Activated CD8-positive, alpha-beta memory T cell treated with anti-CD3 and anti-CD28 coated beads for 48 hours (primary cell): Measurements from ENCODE around the gene RPL13A.

Source experiments
- DNase-seq, 3 experiments: peaks; one replicate each; pipeline ENCODE4 v3.0.0-alpha.2; 2020; ENCODE audit warnings: low read depth in 2 of 3, low spot score in 2 of 3

RPL13A gene

GRCh38 chr19:49479975-49480628 is 7.3 kb upstream of the RPL13A start:
- no peak for DNase-seq

GRCh38 chr19:49481020-49481683 is 6.3 kb upstream of the RPL13A start:
- DNase-seq, result no peak

GRCh38 chr19:49486232-49486631 is 1.2 kb upstream of the RPL13A start:
- no peak for DNase-seq

- DNase-seq, result no peak
Observed at GRCh38 chr19:49486710-49487276, 615 bp upstream of the RPL13A start.

GRCh38 chr19:49488046-49488862 is 846 bp downstream of the RPL13A start:
- DNase-seq, result no peak

- DNase-seq, result no peak
Observed at GRCh38 chr19:49488863-49489537, 1.6 kb downstream of the RPL13A start.

GRCh38 chr19:49489601-49490167 is 2.3 kb downstream of the RPL13A start:
- no peak for DNase-seq

- DNase-seq, result no peak
Observed at GRCh38 chr19:49490287-49491029, 3.0 kb downstream of the RPL13A start.

GRCh38 chr19:49491030-49491803 is 3.8 kb downstream of the RPL13A start:
- no peak for DNase-seq

GRCh38 chr19:49491804-49492572 is 4.6 kb downstream of the RPL13A start:
- no peak for DNase-seq

- DNase-seq, result no peak
Observed at GRCh38 chr19:49492573-49493405, 5.4 kb downstream of the RPL13A start.

- no peak for DNase-seq
Observed at GRCh38 chr19:49496574-49497008, 9.2 kb downstream of the RPL13A start.

GRCh38 chr19:49497047-49497788 is 9.8 kb downstream of the RPL13A start:
- DNase-seq, result no peak

GRCh38 chr19:49497789-49498103 is 10.3 kb downstream of the RPL13A start:
- DNase-seq, result no peak

GRCh38 chr19:49498475-49498874 is 11.1 kb downstream of the RPL13A start:
- DNase-seq, result no peak

- DNase-seq, result no peak
Observed at GRCh38 chr19:49499030-49499670, 11.7 kb downstream of the RPL13A start.
